NCI-H82 (cell line): Measurements from ENCODE around the gene DLK2.
"Not testable (repeated sequence)": the region's sequence is repeated elsewhere in the genome, so short reads cannot be mapped to it uniquely, and the experiment has no call there.

Experiments used
- DNase-seq: peaks from one replicate; lab custom pipeline; 2025; lab: John Stamatoyannopoulos, UW

The DLK2 gene

DNA sequence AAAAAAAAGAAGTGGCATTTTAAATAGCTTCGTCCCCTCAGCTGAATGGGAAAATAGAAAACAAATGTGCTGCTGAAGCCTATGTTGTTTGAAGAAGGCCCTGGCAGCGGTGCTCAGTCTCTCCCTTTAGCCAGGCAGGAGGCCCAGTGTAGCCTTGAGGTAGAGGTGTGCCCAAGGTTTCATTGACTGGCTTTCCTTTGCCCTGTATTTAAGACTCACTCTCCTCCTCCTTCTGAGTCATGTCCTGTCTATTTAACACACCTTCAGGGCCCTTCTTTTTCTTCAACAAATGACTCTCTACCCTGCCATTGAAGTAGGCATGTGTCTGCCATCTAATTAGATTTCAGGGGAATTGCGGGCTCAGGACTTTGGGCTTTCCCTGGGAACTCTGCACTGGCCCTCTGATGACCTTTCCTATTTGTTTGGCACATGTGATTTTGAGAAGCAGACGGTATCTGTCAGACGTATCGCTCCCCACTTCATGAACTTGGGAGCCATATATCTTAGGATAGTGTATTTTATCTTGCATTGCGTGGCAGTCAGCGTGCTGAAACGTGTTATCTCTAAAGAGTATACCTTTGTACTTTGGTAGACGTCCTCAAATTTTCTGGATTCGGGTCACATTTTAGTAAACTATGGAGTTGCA lies 26.4 kb upstream of the DLK2 start:
- DNase-seq: no peak

DNA sequence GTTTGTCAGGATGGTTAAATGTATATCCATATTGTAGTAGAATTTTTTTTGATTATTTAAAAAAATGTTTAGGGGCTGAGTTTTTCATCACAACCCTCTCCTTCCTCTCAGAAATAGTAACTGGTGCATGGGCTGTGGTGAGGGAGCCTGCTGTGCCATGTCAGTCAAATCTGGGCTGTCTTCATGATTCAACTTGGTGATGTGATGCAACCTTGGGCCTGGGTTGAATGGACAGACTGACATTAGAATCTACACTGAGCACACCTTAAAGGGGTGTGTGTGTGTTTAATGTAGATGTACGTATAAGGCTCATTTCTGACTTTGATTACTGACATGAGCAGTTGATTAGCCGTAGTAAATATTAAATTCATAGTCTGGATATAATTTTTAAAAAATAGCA lies 25.7 kb upstream of the DLK2 start:
- DNase-seq: no peak

GRCh38 chr6:43478008-43478372 lies 22.6 kb upstream of the DLK2 start:
- DNase-seq: peak; percentile 60

GRCh38 chr6:43477235-43478007 lies 22.1 kb upstream of the DLK2 start, which contains the start of gene TJAP1:
TJAP1 (plus strand) TSS chr6:43477570; CDS start chr6:43499002, 21,432 bp downstream.
- DNase-seq: peak; percentile 94

DNA sequence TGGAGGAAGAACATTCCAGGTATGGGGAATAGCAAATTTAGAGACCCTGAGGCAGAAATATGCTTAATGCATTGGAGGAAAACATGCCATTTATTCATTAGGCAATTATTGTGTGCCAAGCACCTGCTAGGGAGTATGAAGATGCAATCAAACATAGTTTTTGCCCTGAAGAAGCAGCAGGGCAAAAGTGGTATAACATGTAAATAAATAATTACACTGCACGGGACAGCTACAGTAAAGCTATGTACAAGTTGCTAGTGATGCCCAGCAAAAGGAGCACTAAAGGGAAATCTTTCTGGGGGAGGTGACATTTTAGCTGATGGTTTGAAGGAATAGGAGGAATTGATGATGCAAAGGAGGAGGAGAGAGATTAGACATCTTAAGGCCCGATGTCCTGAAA lies 21.4 kb upstream of the DLK2 start:
- no peak for DNase-seq

DNA sequence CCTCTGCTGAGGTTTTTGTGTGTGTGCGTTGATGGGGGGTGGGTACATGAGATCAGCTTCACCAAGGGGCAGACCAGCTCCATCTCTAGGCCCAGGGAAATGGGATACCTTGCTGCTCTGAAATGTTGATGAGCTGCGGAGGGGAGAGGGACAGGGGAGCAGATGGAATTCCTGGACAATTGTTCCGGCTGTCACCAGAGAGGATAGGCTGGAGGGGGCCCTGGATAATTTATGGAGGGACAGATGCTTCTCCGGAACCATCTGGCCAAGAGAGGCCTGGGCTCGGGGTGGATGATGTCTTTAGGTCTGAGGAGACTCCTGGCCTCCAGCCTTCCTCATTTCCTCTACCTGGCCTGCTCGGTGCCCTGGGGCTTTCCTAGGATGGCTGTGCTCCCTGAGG lies 20.2 kb upstream of the DLK2 start:
- DNase-seq: peak; percentile 93

GRCh38 chr6:43472515-43472914 lies 17.2 kb upstream of the DLK2 start:
- no peak for DNase-seq

- DNase-seq: no peak
Observed at GRCh38 chr6:43471399-43471798, 16.1 kb upstream of the DLK2 start.

DNA sequence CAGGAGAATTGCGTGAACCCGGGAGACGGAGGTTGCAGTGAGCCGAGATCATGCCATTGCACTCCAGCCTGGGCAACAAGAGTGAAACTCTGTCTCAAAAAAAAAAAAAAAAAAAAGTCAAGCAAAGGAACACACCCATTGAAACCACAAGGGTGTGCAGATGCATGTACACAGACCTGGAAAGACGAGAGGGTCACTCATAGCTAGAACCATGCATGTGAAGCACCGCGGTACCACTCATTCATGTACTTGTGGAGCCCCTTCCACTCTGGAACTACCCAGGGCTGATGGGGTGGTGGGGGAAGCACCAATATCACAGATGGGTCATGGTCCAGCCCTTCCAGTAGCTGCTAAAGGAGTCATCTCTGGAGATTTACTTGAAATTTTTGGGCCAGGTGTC lies 14.6 kb upstream of the DLK2 start:
- DNase-seq: no peak

DNA sequence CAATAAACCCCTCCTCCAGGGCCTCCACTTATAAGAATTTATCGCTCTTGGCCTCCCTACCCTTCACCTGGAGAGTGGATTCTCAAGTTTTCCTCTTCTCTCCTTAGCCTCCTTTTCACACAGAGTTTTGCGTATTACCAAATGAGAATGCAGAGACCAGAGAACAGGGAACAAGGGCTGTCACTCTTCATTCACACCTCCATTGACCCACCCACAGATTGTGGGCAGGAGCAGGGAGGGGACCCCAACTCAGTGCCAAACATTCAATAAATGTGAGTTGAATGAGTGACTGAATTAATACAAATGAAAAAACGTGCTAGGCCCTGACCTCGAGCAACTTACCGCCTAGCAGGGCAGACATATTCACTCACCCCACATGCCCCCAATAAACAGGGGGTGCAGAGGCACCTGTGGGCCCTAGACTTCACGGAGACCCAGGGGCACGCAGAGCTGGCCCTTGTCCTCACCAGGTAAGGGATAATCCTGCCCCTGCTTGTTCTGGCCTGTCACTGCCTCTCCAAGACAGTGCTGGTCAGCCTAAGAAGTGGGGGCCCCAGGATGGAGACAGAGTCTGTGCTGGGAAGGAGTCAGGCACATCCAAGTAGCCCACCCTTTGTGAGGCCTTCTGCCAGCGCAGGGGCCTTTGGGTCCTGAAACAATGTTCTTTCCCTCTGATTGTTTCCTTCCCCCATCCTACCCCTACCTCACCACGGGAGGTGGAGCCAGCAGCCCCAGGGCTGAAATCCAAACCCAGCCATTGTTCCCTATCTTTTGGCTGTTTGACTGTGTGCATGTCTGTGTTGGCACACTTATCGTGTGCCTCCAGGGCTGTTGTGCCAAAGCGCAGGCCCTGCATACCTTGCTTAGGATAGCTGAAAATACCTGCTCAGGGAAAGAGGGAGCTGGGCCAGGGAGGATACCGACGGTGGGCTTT lies 13.7 kb upstream of the DLK2 start:
- no peak for DNase-seq

DNA sequence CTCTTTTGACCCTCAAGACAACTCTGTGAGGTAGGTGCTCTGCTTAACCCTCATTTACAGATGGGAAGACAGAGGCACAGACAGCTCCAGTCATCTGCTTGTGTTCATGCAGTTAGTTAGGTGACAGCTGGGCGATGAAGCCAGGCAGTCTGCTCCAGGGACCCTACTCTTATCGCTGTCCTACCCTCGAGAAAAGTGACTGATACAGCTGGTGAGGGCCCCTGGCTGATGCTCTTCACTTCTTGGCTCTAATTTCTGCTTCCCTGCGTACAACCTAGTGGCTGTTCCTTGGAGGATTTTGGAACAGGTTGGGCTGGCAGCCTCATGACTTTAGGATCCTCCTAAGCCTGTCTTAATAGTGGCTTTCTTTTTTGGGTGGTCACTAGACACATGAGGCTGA lies 12.9 kb upstream of the DLK2 start:
- DNase-seq: peak; percentile 13

GRCh38 chr6:43467752-43468151 lies 12.4 kb upstream of the DLK2 start:
- DNase-seq: no peak

DNA sequence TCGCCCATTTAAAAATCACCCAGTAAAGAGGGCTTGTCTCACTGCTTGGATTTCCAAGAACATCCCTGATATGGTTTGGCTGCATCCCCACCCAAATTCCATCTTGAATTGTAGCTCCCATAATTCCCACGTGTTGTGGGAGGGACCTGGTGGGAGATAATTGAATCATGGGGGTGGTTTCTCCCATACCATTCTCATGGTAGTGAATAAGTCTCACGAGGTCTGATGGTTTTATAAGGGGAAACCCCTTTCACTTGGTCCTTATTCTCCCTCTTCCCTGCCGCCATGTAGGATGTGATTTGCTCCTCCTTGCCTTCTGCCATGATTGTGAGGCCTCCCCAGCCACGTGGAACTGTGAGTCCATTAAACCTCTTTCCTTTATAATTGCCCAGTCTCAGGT lies 11.9 kb upstream of the DLK2 start:
- not testable (repeated sequence) for DNase-seq

- DNase-seq: no peak
Observed at GRCh38 chr6:43465948-43466347, 10.6 kb upstream of the DLK2 start.

- no peak for DNase-seq
Observed at GRCh38 chr6:43464337-43464736, 9.0 kb upstream of the DLK2 start.

DNA sequence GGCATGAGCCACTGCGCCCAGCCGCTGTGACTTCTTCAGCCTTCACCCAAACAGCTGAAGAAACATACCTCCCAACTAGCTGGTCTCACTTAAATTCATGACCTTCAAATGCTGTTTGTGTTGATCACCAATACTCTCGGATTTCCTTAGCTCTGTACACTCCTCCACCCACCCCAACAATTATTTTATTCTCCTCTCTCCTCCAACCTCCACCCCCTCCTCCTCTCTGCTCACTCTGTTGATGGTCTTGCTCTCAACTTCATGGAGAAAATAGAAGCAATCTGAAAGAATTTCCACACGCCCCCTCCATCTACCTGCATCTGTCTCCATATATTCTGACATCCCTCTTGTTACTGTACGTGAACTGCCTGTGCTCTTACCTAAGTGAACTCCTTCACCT lies 6.6 kb upstream of the DLK2 start:
- DNase-seq: no peak

GRCh38 chr6:43460032-43460431 lies 4.7 kb upstream of the DLK2 start:
- peak; percentile 25 for DNase-seq

DNA sequence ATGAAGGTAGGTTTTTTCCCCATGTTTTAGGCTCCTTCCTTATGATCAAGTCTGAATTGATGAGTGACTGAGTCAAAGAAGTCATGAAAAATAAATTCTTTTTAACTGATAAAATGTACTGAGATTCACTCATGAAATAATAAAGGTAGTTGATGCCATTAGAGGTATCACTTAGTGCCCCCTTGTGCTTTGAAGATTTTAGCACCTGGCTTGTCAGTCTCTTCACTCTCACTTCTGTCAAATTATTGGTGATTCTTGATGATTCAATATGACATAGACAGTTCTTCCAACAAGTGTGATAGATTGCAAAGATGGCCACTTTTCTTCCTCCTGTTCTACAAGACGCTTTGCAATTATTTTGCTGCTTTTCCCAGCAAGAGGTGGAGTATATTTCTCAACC lies 4.2 kb upstream of the DLK2 start:
- DNase-seq: no peak

- DNase-seq: not testable (repeated sequence)
Observed at GRCh38 chr6:43458154-43458553, 2.8 kb upstream of the DLK2 start.

GRCh38 chr6:43457643-43458042 lies 2.3 kb upstream of the DLK2 start:
- no peak for DNase-seq

- peak; percentile 71 for DNase-seq
Observed at GRCh38 chr6:43454696-43455530, 435 bp downstream of the DLK2 start.

DNA sequence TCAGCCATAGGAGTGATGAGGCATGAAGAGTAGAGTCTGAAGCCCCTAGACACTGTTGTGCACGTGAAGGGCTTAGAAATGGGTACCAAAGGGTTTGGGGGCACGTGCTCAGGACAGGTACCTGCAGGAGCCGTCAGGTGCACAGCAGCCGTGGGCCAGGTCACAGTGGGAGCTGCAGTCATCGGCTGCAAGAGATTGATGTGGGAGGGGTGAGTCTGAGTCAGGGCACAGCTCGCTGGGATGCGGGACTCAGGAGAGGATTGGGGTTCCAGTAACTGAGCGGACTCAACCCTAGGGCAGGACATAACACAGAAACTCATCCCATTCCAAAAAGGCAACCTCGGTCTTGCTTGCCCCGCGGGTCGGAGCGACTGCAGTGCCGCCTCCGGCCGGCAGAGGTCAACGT lies 1.1 kb downstream of the DLK2 start:
- DNase-seq: no peak
